ENCODE measurements around the gene STK10.

STK10 gene

DNA sequence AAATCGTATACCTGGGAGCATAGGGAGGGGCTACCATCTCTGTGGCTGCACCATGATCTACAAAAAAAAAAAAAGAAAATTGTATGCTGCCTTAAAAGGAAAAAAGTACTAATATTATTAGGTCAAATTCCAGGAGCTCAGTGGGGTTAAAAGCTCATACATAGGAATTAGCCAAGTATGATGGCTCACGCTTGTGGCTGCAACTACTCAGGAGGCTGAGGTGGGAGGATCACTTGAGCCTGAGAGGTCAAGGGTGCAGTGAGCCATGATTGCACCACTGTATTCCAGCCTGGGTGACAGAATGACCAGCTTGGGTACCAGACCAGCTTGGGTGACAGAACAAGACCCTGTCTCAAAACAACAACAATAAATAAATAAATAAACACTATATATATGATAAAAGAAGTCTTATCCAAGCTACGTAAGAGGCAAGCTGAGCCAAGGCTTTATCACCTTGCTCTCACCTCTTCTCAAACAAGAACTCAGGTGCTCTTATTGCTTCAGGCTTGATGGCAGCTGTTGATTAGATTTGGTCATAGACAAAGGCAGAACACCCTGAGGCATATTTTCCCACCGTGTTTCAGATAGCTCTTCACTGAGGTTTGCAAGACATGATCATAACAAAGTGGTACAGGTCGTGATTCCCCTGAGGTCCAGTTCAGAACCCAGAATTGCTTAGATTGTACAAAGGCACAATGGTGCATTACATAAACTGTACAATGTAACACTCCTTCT is 178.3 kb downstream of the STK10 start:
- DNase-seq (ENCODE audit: low read depth in 3 of 3), result no peak

GRCh38 chr5:172008689-172009141 is 179.3 kb downstream of the STK10 start:
- no peak for DNase-seq (ENCODE audit: low read depth in 3 of 3)

DNA sequence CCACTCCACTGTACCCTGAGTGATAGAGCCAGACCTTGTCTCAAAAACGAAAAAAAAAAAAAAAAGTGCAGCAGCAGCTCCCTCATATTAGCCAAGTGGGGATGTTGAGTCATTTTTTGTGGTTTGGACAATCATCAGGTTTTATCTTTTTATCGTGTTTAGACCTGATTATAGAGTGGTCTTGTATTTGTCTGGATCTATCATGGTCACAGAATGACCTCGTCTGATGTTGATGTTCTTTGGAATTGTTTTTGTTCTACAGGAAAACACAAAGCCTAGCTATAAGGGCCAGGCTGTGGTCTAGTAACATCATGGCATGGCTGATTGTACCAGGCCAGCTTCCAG is 179.9 kb downstream of the STK10 start:
- no peak for DNase-seq (ENCODE audit: low read depth in 3 of 3)

GRCh38 chr5:172007175-172008110 is 180.6 kb downstream of the STK10 start:
- DNase-seq (ENCODE audit: low read depth in 3 of 3), result no peak

GRCh38 chr5:172006321-172007174 is 181.5 kb downstream of the STK10 start, which contains the start of gene FBXW11:
Gene FBXW11, minus strand, starts transcription at chr5:172006638. Its CDS starts 136 bp downstream, at chr5:172006502.
- DNase-seq (ENCODE audit: low read depth in 3 of 3), result peak; percentile 88 to 95 (median 91)

- peak in 1 of 3 donors; percentile 5 for DNase-seq (ENCODE audit: low read depth in 3 of 3)
These were observed 182.2 kb downstream of the STK10 start for GRCh38 chr5:172005708-172006320.

DNA sequence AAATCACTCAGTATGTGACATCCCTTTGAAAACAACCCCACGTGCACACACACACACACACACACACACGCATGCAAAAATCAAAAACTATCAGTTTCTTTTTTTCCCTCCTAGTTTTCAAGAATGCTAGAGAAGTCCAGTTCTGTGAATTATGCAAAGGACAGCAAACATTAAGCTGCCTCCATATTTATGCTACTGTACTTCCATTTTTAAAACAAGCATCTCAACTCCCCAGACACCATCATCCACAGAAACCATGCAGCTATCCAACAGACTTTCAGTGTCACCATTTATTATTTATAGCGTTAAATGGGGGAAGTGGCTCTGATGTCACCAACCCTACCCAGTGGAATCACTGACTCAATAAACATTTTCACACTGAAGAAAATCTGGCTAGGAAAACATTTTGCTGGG is 183.2 kb downstream of the STK10 start:
- DNase-seq (ENCODE audit: low read depth in 3 of 3), result peak in 2 of 3 donors; percentile 9 to 19

- DNase-seq (ENCODE audit: low read depth in 3 of 3), result no peak
These were observed 184.3 kb downstream of the STK10 start for GRCh38 chr5:172003746-172004145.

- DNase-seq (ENCODE audit: low read depth in 3 of 3), result no peak
These were observed 185.0 kb downstream of the STK10 start for GRCh38 chr5:172002840-172003512.

DNA sequence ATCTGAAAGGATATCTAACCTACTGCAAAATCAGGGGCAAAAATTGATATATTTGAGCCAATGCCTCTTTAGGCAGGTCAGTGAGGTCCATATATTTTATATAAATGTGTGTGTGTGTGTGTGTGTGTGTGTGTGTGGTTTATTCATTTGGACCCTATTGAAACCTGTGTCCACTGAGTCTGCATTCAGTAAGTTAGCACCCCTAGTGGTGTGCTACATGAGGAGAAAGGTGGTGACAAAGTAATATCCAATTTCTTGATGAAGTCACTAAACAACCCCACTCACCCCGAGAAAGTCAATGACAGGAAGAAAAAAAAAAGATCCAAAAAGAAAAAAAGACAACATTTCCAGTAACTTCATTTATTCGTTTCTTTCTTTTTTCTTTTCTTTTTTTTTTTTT is 185.7 kb downstream of the STK10 start:
- DNase-seq (ENCODE audit: low read depth in 3 of 3), result no peak

DNA sequence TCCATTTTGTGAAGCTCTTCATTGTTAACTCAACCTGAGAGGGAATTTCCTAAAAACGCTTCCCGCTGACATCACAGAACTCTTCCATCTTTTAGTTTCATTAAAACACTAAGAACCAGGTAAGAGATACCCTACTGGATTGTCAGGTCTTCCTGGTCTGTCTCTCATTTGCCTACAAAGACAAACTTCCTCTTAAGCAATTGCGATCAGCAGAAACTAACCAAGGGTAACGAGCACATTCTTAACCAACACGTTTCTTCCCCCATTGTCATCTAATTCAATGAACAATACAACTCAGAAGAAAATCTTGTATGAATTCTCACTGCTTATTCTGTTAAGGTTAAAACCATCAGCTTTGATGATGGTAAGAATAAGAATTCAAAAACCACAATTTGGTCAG is 188.1 kb downstream of the STK10 start:
- DNase-seq (ENCODE audit: low read depth in 3 of 3), result no peak

- DNase-seq (ENCODE audit: low read depth in 3 of 3), result no peak
These were observed 188.9 kb downstream of the STK10 start for GRCh38 chr5:171999100-171999499.

GRCh38 chr5:171997011-171997410 is 191.0 kb downstream of the STK10 start:
- DNase-seq (ENCODE audit: low read depth in 3 of 3), result no peak

DNA sequence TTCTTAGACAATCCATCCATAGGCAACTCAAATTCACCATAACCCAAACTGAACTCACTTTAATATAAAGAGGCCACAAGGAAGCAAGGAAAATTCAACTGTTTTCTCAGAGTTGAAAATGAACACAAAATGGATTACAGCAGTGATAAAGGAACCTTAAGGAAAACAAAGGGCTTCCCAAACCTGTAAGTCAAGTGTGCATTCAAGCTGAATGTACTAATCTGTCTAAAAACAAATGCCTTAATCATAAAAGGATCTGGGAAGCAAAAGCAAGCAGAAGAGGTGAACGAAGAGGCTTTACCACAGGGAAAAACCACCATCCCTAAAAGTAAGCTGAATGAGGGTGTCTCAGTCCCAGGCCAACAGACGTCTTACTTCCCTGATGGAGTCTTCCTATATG is 195.2 kb downstream of the STK10 start:
- no peak for DNase-seq (ENCODE audit: low read depth in 3 of 3)

GRCh38 chr5:171992305-171992704 is 195.7 kb downstream of the STK10 start:
- DNase-seq (ENCODE audit: low read depth in 3 of 3), result no peak
